ENCODE measurements around the gene KRTAP10-3. TPM values are rescaled to one million over a fixed set of nuclear protein-coding genes. Genes with fewer than 3 reads are reported as not detected.

KRTAP10-3 gene
- polyA plus RNA-seq, 1 donor (not counting 4 experiments of a cell fraction or from before 2014, with no cell fraction given), result not detected

DNA sequence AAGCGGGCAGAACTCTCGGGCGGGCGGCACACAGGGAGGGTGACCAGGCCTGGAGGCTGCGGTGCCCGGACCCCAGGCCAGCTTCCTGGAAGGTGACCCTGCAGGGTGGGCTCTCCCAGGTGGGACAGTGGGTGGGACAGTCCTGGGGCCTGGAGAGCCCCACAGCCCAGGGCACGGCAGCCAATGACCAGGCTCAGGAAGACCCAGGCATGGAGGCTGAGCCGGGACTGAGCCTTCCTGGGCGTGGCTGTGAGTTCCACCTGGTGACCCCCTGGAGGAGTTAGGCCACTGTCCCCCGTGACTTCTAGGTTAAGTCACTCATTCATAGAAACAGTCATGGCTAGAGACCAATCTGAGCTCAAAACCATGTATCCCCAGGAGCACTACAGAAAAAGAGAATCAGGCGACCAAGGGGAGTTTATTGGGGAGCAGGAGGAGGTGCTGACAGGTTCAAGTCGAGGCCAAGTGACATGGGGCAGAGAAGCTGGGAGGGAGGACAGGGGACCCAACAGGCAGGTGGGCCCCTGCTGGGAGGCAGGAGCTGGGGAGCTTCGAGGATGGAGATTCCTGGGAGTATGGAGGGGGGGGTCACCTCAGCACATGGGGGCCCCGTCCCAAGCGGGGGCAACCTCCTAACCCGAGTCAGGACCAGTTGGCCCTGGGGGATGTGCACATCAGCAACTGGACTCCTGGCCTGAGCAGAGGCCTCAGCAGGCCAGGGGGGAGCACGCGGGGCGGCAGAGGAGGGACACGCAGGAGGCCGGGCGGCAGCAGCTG is 20.6 kb upstream of the KRTAP10-3 start:
- TF ChIP-seq EZH2 (IDR thresholded peaks at IDR 0.05; ENCODE audit: low read length), result no peak
- TF ChIP-seq, protein P1, sequence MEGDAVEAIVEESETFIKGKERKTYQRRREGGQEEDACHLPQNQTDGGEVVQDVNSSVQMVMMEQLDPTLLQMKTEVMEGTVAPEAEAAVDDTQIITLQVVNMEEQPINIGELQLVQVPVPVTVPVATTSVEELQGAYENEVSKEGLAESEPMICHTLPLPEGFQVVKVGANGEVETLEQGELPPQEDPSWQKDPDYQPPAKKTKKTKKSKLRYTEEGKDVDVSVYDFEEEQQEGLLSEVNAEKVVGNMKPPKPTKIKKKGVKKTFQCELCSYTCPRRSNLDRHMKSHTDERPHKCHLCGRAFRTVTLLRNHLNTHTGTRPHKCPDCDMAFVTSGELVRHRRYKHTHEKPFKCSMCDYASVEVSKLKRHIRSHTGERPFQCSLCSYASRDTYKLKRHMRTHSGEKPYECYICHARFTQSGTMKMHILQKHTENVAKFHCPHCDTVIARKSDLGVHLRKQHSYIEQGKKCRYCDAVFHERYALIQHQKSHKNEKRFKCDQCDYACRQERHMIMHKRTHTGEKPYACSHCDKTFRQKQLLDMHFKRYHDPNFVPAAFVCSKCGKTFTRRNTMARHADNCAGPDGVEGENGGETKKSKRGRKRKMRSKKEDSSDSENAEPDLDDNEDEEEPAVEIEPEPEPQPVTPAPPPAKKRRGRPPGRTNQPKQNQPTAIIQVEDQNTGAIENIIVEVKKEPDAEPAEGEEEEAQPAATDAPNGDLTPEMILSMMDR (optimal IDR thresholded peaks at IDR 0.05 in 1 of 3, IDR thresholded peaks at IDR 0.05 in 1 of 3, conservative IDR thresholded peaks at IDR 0.05 in 1 of 3; ENCODE audit: extremely low read depth in 1 of 3, insufficient read depth in 2 of 3, low read length in 3 of 3), result no peak
- Histone ChIP-seq H3K36me3 (ENCODE audit: control insufficient read depth in 2 of 2, extremely low read depth in 1 of 2, insufficient read depth in 2 of 2, low read length in 2 of 2) (no peaks in the 10 kb centered on the region), H3K9ac (ENCODE audit: control insufficient read depth, extremely low read depth, insufficient read depth, low read length) (no peak overlapping the region), H3K4me2 (ENCODE audit: control insufficient read depth, extremely low read depth, insufficient read depth, low read depth, low read length) (no peak overlapping the region), H3K4me3 (ENCODE audit: control insufficient read depth in 2 of 3, extremely low read depth in 1 of 3, insufficient read depth in 2 of 3, low read depth in 1 of 3, low read length in 3 of 3) (no peak overlapping the region), H3K9me1 (ENCODE audit: control insufficient read depth, extremely low read depth, insufficient read depth, low read length) (no peaks in the 10 kb centered on the region), H3K9me3 (ENCODE audit: control insufficient read depth, low read depth, low read length) (peaks cover 11% of the 10 kb centered on the region), H3K4me1 (ENCODE audit: control insufficient read depth, extremely low read depth, insufficient read depth, low read length) (no peaks in the 10 kb centered on the region), H4K20me1 (ENCODE audit: control insufficient read depth, extremely low read depth, insufficient read depth, low read length) (no peaks in the 10 kb centered on the region), H3K79me2 (ENCODE audit: control insufficient read depth, insufficient read depth, low read length) (no peaks in the 10 kb centered on the region), H3K27ac (ENCODE audit: control insufficient read depth, insufficient read depth, low read length) (no peak overlapping the region), H2AFZ (ENCODE audit: control insufficient read depth, low read length) (no peak overlapping the region), H3K27me3 (ENCODE audit: control insufficient read depth, extremely low read depth, insufficient read depth, low read length) (no peaks in the 10 kb centered on the region)
- no peak for DNase-seq (ENCODE audit: low read depth, low spot score)
- dilution Hi-C loops (cut with MboI; ENCODE audit: extremely low pct_ligation_motif_present, low sequenced_read_pairs), result no loop called here
- no peak for FAIRE-seq

DNA sequence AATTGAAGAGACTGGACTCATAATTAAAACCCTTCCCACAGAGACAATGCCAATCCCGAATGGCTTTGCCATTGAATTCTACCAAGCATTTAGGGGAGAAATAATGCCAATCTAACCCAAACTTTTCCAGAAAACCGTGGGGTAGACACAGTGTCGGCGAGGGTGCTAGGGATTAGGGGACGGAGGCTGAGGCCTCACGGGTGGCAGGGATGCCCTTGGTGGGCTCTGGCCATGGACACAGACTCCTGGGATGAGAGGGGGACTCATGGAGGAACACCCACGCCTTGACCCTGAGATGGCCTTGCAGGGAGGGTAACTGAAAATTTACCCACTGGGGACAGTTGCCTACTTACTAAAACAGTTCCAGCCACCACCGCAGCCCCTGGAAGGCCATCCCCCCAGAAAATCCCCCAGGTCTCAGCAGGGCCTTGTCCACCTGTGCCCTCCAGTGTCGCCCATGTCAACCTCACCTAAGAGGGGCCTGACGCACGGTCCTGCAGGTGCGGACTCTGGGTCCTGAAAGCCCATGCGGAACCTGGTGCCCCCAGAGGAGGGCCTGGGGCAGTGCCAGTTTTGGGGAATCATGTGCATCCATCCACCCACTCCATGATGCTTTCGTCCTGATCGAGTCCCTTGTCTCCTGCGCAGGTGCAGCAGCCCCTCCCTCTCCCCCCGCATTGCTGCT is 19.9 kb upstream of the KRTAP10-3 start:
- H3K4me2 ChIP-seq (ENCODE audit: control insufficient read depth, extremely low read depth, insufficient read depth, low read depth, low read length), result no peak overlapping the region
- H3K9me3 ChIP-seq (ENCODE audit: control insufficient read depth, low read depth, low read length), result peaks cover 11% of the 10 kb centered on the region
- H3K36me3 ChIP-seq (ENCODE audit: control insufficient read depth in 2 of 2, extremely low read depth in 1 of 2, insufficient read depth in 2 of 2, low read length in 2 of 2), result no peaks in the 10 kb centered on the region
- H2AFZ ChIP-seq (ENCODE audit: control insufficient read depth, low read length), result no peak overlapping the region
- no peak overlapping the region for H3K4me3 ChIP-seq (ENCODE audit: control insufficient read depth in 2 of 3, extremely low read depth in 1 of 3, insufficient read depth in 2 of 3, low read depth in 1 of 3, low read length in 3 of 3)
- H3K27ac ChIP-seq (ENCODE audit: control insufficient read depth, insufficient read depth, low read length), result no peak overlapping the region
- DNase-seq (ENCODE audit: low read depth, low spot score) (no peak), FAIRE-seq (no peak)
- no peaks in the 10 kb centered on the region for H3K9me1 ChIP-seq (ENCODE audit: control insufficient read depth, extremely low read depth, insufficient read depth, low read length)
- H3K4me1 ChIP-seq (ENCODE audit: control insufficient read depth, extremely low read depth, insufficient read depth, low read length), result no peaks in the 10 kb centered on the region
- no peaks in the 10 kb centered on the region for H3K79me2 ChIP-seq (ENCODE audit: control insufficient read depth, insufficient read depth, low read length)
- no peak overlapping the region for H3K9ac ChIP-seq (ENCODE audit: control insufficient read depth, extremely low read depth, insufficient read depth, low read length)
- TF ChIP-seq, protein P1 (optimal IDR thresholded peaks at IDR 0.05 in 1 of 3, IDR thresholded peaks at IDR 0.05 in 1 of 3, conservative IDR thresholded peaks at IDR 0.05 in 1 of 3; ENCODE audit: extremely low read depth in 1 of 3, insufficient read depth in 2 of 3, low read length in 3 of 3), result no peak
- H3K27me3 ChIP-seq (ENCODE audit: control insufficient read depth, extremely low read depth, insufficient read depth, low read length), result no peaks in the 10 kb centered on the region
- H4K20me1 ChIP-seq (ENCODE audit: control insufficient read depth, extremely low read depth, insufficient read depth, low read length), result no peaks in the 10 kb centered on the region
- dilution Hi-C loops (cut with MboI; ENCODE audit: extremely low pct_ligation_motif_present, low sequenced_read_pairs), result no loop called here

Data from keratinocyte (primary cell).